ENCODE data around the gene PTPRN2. TPM values are rescaled to one million over a fixed set of nuclear protein-coding genes. Genes with fewer than 3 reads are reported as not detected.

PTPRN2 gene
- total and polyA plus RNA-seq, 2 donors from 2014 or later: 4.8 to 6.2 TPM

DNA sequence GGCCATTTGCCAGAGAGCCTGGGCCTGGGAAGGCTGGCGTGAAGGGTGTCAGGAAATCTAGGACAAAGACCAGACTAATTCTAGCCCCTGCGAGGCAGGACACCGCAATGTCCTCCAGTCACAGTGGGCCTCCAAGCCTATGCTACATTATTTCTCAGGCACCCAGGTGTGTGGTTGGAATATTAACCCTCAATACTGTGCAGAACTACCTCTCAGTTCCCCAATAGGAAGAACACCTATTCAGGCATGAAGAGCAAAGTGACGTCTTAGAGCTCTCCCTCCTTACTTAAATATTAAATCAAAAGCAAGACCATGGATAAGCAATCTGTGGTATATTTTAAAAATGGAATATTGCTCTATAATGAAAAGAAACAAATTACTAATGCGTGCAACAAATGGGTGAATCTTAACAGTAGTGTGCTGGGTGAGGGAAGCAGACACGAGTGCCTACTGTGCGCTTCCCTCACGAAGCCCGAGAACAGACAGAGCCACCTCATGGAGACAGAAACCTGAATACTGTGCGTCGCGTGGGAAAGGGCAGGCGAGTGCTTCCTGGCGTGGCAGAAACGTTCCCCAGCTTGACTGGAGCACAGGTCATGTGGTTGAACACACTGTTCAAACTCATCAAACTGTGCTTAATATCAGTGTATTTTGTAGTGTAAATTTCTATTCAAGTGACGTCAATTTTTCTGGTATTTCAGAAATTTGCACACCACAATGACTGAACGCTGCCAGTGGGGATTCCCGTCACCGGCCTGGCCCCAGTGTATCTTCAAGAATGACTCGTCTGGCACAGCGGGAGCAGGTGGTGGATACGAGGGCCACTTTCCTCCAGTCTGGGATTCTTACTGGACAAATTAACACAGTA is 15.5 kb upstream of the PTPRN2 start:
- FAIRE-seq (no peak), DNase-seq (no peak)
- H3K9ac ChIP-seq (ENCODE audit: low read length in 3 of 3): no peak overlapping the region
- no peak overlapping the region for H3K27ac ChIP-seq (ENCODE audit: low read depth in 2 of 2, low read length in 2 of 2)
- H3K4me1 ChIP-seq (ENCODE audit: control insufficient read depth in 2 of 3, insufficient read depth in 2 of 3, low read depth in 1 of 3, low read length in 3 of 3): no peaks in the 10 kb centered on the region
- TF ChIP-seq, protein P1, sequence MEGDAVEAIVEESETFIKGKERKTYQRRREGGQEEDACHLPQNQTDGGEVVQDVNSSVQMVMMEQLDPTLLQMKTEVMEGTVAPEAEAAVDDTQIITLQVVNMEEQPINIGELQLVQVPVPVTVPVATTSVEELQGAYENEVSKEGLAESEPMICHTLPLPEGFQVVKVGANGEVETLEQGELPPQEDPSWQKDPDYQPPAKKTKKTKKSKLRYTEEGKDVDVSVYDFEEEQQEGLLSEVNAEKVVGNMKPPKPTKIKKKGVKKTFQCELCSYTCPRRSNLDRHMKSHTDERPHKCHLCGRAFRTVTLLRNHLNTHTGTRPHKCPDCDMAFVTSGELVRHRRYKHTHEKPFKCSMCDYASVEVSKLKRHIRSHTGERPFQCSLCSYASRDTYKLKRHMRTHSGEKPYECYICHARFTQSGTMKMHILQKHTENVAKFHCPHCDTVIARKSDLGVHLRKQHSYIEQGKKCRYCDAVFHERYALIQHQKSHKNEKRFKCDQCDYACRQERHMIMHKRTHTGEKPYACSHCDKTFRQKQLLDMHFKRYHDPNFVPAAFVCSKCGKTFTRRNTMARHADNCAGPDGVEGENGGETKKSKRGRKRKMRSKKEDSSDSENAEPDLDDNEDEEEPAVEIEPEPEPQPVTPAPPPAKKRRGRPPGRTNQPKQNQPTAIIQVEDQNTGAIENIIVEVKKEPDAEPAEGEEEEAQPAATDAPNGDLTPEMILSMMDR (IDR thresholded peaks at IDR 0.05; ENCODE audit: borderline replicate concordance, extremely low read depth, insufficient read depth): no peak
- H3K27me3 ChIP-seq (ENCODE audit: control insufficient read depth, insufficient read depth, low read length): no peaks in the 10 kb centered on the region
- H3K4me3 ChIP-seq (ENCODE audit: low read length in 3 of 3): no peak overlapping the region
- intact Hi-C loops (cut with DNase I): no loop called here
- H3K36me3 ChIP-seq (ENCODE audit: control insufficient read depth in 2 of 3, insufficient read depth in 3 of 3, low read length in 3 of 3): no peaks in the 10 kb centered on the region
- no peaks in the 10 kb centered on the region for H3K9me3 ChIP-seq (ENCODE audit: control insufficient read depth in 2 of 3, insufficient read depth in 1 of 3, low read length in 3 of 3)

DNA sequence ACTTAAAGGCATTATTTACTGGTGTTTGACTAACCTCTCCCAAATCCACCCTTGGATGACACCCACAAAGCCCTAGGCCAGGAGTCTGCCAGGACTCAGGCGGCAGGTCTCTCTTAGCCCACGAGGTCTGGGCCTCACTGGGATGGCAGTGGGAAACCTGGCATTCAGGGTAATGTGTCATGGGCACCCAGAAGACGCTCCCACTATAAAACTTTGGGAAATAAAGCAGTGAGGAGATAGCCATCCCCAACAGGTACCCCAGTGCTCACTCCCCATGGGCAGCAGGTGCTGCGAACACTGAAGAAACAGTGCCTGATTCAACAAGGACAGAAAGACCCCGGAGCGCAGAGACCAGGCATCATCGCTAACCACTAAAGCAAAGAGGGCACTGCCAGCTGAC is 14.4 kb upstream of the PTPRN2 start:
- H3K27ac ChIP-seq (ENCODE audit: low read depth in 2 of 2, low read length in 2 of 2): no peak overlapping the region
- no peak for FAIRE-seq
- H3K36me3 ChIP-seq (ENCODE audit: control insufficient read depth in 2 of 3, insufficient read depth in 3 of 3, low read length in 3 of 3): no peaks in the 10 kb centered on the region
- no peak for DNase-seq
- no peaks in the 10 kb centered on the region for H3K27me3 ChIP-seq (ENCODE audit: control insufficient read depth, insufficient read depth, low read length)
- TF ChIP-seq, protein P1 (IDR thresholded peaks at IDR 0.05; ENCODE audit: borderline replicate concordance, extremely low read depth, insufficient read depth): no peak
- no peaks in the 10 kb centered on the region for H3K4me1 ChIP-seq (ENCODE audit: control insufficient read depth in 2 of 3, insufficient read depth in 2 of 3, low read depth in 1 of 3, low read length in 3 of 3)
- no peak overlapping the region for H3K4me3 ChIP-seq (ENCODE audit: low read length in 3 of 3)
- no peaks in the 10 kb centered on the region for H3K9me3 ChIP-seq (ENCODE audit: control insufficient read depth in 2 of 3, insufficient read depth in 1 of 3, low read length in 3 of 3)
- intact Hi-C loops (cut with DNase I): no loop called here
- H3K9ac ChIP-seq (ENCODE audit: low read length in 3 of 3): no peak overlapping the region

- no peak for FAIRE-seq
- H3K4me1 ChIP-seq (ENCODE audit: control insufficient read depth in 2 of 3, insufficient read depth in 2 of 3, low read depth in 1 of 3, low read length in 3 of 3): no peaks in the 10 kb centered on the region
Observed at GRCh38 chr7:158601090-158601489, 13.5 kb upstream of the PTPRN2 start.

More at GRCh38 chr7:158601090-158601489, 13.5 kb upstream of the PTPRN2 start:
- intact Hi-C loops (cut with DNase I): no loop called here
- no peak for DNase-seq
- no peak overlapping the region for H3K4me3 ChIP-seq (ENCODE audit: low read length in 3 of 3)
- no peaks in the 10 kb centered on the region for H3K27me3 ChIP-seq (ENCODE audit: control insufficient read depth, insufficient read depth, low read length)
- no peaks in the 10 kb centered on the region for H3K9me3 ChIP-seq (ENCODE audit: control insufficient read depth in 2 of 3, insufficient read depth in 1 of 3, low read length in 3 of 3)
- TF ChIP-seq, protein P1 (IDR thresholded peaks at IDR 0.05; ENCODE audit: borderline replicate concordance, extremely low read depth, insufficient read depth): no peak
- H3K36me3 ChIP-seq (ENCODE audit: control insufficient read depth in 2 of 3, insufficient read depth in 3 of 3, low read length in 3 of 3): no peaks in the 10 kb centered on the region
- no peak overlapping the region for H3K9ac ChIP-seq (ENCODE audit: low read length in 3 of 3)
- no peak overlapping the region for H3K27ac ChIP-seq (ENCODE audit: low read depth in 2 of 2, low read length in 2 of 2)

Data from kidney (tissue), 14 donors.